NCI-H2029 (cell line): ENCODE measurements around the gene ST13.
"Not testable (repeated sequence)": the region's sequence is repeated elsewhere in the genome, so short reads cannot be mapped to it uniquely, and the experiment has no call there.

Source experiments
- DNase-seq: peaks from one replicate; lab custom pipeline; 2025; lab: John Stamatoyannopoulos, UW

Gene ST13

DNA sequence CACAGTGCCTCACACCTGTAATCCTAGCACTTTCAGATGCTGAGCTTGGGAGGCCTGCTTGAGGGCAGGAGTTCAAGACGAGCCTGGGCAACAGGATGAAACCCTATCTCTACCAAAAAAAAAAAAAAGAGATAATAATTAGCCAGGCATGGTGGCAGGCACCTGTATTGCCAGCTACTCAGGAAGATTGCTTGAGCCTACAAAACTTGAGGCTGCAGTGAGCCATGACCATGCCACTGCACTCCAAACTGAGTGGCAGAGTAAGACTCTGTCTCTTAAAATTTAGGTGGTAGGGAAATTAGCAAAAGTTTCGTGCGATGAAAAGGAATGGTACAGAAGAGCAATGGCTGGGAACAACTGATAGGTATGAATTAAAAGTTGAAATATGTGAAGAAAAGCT, 18.0 kb downstream of the ST13 start:
- no peak for DNase-seq

DNA sequence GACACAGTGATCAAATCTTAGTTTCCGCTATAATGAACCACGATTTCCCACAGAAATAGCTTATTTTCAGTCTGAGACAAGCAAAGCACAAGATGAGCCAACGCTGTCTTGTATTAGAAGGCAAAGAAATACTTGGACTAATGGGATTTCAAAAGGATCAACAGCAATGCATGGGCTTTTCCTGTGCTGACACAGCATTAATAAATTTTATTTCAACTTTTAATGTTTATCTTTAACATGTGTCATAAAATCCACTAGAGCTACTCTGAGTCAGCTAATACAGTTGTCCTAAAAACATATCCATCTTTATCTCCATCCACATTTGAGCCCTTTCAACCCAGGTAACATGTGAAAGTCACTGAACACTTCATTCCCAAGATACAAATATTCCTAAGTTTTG, 21.8 kb downstream of the ST13 start:
- no peak for DNase-seq

- DNase-seq: no peak
Observed at GRCh38 chr22:40829131-40829530, 27.3 kb downstream of the ST13 start.

GRCh38 chr22:40826984-40827741, 29.3 kb downstream of the ST13 start:
- DNase-seq: no peak

- not testable (repeated sequence) for DNase-seq
Observed at GRCh38 chr22:40826292-40826691, 30.1 kb downstream of the ST13 start.

DNA sequence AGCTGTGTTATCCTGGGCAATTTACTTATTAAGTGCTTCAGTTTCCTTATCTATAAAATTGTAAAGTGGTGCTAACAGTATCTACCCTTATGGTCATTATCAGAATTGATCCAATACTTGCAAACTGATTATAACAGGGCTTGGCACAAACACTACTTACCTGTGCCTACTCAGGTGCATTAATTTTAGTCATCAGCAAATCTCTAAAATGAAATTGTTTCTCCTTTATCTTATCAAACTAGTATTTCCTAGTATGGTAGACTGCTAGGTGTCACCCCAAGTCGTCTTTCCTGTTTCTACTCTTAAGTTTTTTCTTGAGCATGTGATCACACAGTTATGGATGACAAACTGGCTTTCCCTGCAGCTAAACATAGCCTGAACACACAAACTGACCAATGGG, 33.0 kb downstream of the ST13 start:
- no peak for DNase-seq

DNA sequence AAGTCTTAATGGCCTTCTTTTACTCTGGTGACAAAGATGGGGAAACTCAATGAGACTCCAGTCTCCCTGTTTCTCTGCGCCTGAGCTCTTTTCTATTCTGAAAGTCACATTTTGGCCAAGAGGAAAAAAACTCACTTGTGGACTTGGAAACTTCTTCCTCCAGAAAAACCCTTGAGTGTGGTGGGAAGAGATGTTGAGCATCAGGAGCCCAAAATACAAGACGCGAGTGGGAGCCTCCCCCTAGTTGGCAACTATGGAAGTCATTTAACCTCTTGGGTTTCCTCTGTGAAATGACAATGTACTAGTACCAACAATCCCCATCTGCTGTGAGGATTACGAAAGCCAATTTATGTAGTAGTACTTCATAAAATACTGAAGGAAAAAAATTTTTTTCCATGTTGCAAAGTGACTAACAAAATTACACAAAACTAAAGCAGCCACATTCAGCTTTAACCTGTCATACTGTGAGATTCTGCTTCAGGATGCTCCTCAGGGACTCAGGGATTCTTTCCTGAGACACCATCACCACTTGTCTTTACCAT, 36.8 kb downstream of the ST13 start:
- DNase-seq: no peak

GRCh38 chr22:40818747-40819598, 37.5 kb downstream of the ST13 start, which contains the start of gene SLC25A17:
Gene SLC25A17, minus strand, starts transcription at chr22:40819346. Its CDS starts 98 bp downstream, at chr22:40819248.
- DNase-seq: peak; percentile 73

- DNase-seq: no peak
Observed at GRCh38 chr22:40818192-40818746, 38.2 kb downstream of the ST13 start.

DNA sequence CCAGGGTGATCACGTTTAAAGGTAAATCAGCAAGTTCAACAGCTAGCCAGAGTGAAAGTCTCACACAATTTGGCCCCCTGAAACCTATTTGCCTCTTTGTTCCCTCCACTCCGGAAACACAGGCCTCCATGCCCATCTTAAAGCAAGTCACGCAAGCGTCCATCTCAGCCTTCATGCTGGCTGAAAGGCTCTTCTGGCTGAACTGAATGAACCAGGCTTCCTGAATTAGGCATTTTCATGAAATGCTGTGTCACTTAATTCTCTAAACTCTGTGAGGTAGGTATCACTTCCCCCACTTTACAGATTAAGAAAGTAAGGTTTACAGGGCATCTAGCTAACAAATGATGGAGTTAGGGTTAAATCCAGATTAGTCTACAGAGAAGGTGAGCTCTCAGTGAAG, 38.7 kb downstream of the ST13 start:
- no peak for DNase-seq

DNA sequence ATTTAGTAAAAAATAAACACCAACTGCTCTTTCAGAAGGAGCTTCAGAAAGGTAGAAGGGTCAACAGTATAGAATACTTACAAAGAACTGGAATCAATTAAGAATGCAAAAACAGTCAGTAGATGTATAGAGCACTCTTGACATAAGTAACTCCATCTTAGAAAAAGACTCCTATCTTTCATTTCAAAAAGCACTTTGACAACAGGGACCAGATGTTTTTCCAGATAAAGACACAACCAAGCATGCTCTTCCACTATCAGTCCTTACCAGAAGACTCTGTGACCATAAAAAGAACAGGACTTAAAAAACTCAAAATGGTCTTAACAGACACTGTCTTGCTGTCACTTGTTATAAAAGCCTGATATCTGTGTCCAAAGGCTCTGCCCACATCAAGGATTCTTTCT, 42.5 kb downstream of the ST13 start:
- no peak for DNase-seq

DNA sequence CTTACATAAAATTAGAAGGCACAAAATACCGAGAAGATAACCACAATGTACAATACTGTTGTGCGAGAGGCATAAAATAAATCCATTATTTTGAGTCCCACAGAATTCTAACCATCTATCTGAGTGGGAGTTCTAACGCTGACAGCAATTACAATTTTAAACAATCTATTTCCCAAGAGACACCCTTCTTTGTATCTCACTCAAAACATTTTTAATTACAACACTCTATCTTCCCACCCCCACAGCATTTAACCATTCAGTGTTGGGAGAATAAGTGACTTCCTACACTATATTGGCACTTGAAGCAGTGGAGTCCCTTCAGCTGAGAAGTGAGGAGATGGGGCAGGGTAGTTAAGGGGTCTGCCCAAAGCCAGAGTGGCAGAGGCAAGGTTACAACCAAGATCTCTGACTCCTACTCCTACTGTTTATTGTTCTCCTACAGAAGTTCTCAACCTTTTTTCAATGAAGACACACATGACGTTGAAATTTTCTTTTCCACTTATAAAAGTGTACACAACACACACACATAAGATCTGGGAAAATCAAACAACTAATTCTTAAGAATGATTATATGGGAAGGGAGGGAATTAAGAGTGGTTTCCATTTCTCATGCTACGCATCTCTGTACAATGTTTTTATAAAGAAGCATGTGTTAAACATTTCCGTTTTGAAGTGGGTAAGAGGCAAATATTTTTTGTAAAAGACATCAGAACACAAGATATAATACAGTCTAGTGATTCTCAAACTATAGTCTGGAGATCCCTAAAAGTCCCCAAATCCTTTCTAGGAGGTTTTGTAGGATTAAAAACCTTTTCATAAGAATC, 48.2 kb downstream of the ST13 start:
- DNase-seq: no peak

DNA sequence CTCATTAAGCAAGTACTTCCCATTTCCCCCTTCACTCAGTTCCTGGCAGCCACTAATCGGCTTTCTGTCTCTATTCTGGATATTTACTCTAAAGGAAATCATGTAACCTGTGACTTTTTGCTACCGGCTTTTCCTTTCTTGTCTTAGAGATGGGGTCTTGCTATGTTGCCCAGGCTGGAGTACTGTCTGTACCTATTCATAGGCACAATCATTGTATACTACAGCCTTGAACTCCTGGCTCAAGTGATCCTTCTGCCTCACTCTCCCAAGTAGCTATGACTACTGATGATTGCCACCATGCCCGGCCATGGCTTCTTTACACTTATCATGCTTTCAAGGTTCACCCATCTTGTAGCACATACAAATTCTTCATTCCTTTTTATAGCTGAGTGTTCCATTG, 49.7 kb downstream of the ST13 start:
- no peak for DNase-seq

GRCh38 chr22:40805699-40806203, 50.7 kb downstream of the ST13 start:
- DNase-seq: no peak

GRCh38 chr22:40805239-40805638, 51.2 kb downstream of the ST13 start:
- DNase-seq: no peak

GRCh38 chr22:40803321-40803720, 53.1 kb downstream of the ST13 start:
- DNase-seq: no peak

DNA sequence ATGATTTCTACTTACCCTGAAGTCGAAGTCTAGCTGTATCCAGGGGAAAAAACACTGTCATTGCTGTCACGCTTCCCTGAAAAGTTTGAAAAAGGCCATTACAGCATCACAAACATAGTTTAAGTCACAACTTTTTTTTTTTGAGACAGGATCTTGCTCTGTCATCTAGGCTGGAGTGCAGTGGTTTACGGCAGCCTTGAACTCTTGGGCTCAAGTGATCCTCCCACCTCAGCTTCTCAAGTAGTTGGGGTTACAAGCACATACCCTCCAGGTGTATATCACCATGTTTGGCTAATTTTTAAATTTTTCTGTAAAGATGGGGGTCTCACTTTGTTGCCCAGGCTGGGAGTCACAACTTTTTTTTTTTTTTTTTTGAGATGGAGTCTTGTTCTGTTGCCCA, 57.4 kb downstream of the ST13 start:
- DNase-seq: no peak

GRCh38 chr22:40797427-40797826, 59.0 kb downstream of the ST13 start:
- no peak for DNase-seq

GRCh38 chr22:40792451-40792850, 64.0 kb downstream of the ST13 start:
- no peak for DNase-seq

- no peak for DNase-seq
Observed at GRCh38 chr22:40791241-40791640, 65.2 kb downstream of the ST13 start.

GRCh38 chr22:40789131-40789530, 67.3 kb downstream of the ST13 start:
- DNase-seq: no peak

DNA sequence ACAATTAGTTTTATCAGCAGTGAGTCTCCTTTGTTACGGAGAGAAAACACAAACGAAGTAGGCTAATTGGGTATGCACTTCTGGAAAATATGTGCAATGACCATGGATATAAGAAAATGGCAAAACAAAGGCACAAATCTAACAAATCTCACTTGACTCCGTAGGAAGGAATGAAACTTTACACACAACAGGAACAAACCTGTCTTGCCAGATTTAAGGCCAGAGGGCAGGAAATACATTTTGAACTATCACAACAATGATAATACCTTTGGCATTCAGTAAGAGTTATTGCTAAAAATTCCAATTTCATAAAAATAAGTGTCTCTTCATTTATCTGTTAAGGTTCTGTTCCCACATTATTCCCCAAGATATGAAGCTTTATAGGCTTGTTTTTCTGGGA, 73.9 kb downstream of the ST13 start:
- DNase-seq: no peak
